Osteocyte (in vitro differentiated cells): ENCODE data around the gene CCDC174. TPM values are rescaled to one million over a fixed set of nuclear protein-coding genes. Genes with fewer than 3 reads are reported as not detected.

Experiments
- DNase-seq: peaks from one replicate; pipeline ENCODE4 v3.0.0; 2021; ENCODE audit warnings: mixed read lengths; ENCODE audit not compliant: unreplicated experiment; ENCODE audit errors: extremely low spot score
- H3K27ac Mint-ChIP-seq: one replicate; pipeline ENCODE4 v1.8.0; 2021; ENCODE audit warnings: mild to moderate bottlenecking, mixed read lengths; ENCODE audit not compliant: unreplicated experiment
- H3K27me3 Mint-ChIP-seq: one replicate; pipeline ENCODE4 v1.8.0; 2021; ENCODE audit warnings: mixed read lengths; ENCODE audit not compliant: unreplicated experiment
- H3K36me3 Mint-ChIP-seq: one replicate; pipeline ENCODE4 v1.8.0; 2021; ENCODE audit warnings: mixed read lengths; ENCODE audit not compliant: unreplicated experiment
- H3K4me1 Mint-ChIP-seq: one replicate; pipeline ENCODE4 v1.8.0; 2021; ENCODE audit warnings: mixed read lengths; ENCODE audit not compliant: unreplicated experiment
- H3K4me3 Mint-ChIP-seq: one replicate; pipeline ENCODE4 v1.8.0; 2021; ENCODE audit warnings: mild to moderate bottlenecking, moderate library complexity, mixed read lengths; ENCODE audit not compliant: unreplicated experiment
- H3K9me3 Mint-ChIP-seq: one replicate; pipeline ENCODE4 v1.8.0; 2021; ENCODE audit warnings: mixed read lengths; ENCODE audit not compliant: unreplicated experiment
- CTCF ChIP-seq: fragments of 200-600 bp; sonication (generic); IDR thresholded peaks from 2 replicates; pipeline ENCODE4 v1.5.0; 2021; ENCODE audit warnings: antibody characterized with exemption, mild to moderate bottlenecking, moderate library complexity
- total RNA-seq: library from RNA; stranded (reverse); gene quantifications from 2 replicates; pipeline ENCODE4 v1.2.1, GENCODE V29; 2021

CCDC174 gene
- total RNA-seq, 1 donor from 2014 or later: 18.4 TPM

GRCh38 chr3:14645453-14645852 is 6.1 kb upstream of the CCDC174 start:
- DNase-seq: no peak
- TF ChIP-seq CTCF: no peak
- Mint-ChIP-seq H3K27ac (no peak overlapping the region), H3K4me1 (peaks cover under 1% of the 10 kb centered on the region), H3K4me3 (no peak overlapping the region), H3K9me3 (no peaks in the 10 kb centered on the region), H3K27me3 (peaks cover 28% of the 10 kb centered on the region), H3K36me3 (peaks cover 1% of the 10 kb centered on the region)

GRCh38 chr3:14646131-14646573 is 5.4 kb upstream of the CCDC174 start:
- Mint-ChIP-seq H3K9me3 (no peaks in the 10 kb centered on the region), H3K36me3 (peaks cover 3% of the 10 kb centered on the region), H3K27ac (no peak overlapping the region), H3K4me1 (peaks cover 8% of the 10 kb centered on the region), H3K27me3 (peaks cover 28% of the 10 kb centered on the region), H3K4me3 (no peak overlapping the region)
- no peak for TF ChIP-seq CTCF
- DNase-seq: no peak

- Mint-ChIP-seq H3K4me1 (peaks cover 9% of the 10 kb centered on the region), H3K36me3 (peaks cover 3% of the 10 kb centered on the region), H3K9me3 (no peaks in the 10 kb centered on the region), H3K4me3 (no peak overlapping the region), H3K27me3 (peaks cover 27% of the 10 kb centered on the region), H3K27ac (no peak overlapping the region)
- DNase-seq: no peak
- TF ChIP-seq CTCF: no peak
These were observed 4.8 kb upstream of the CCDC174 start for GRCh38 chr3:14646589-14647413.

- H3K27me3 Mint-ChIP-seq: peaks cover 15% of the 10 kb centered on the region
- no peaks in the 10 kb centered on the region for H3K9me3 Mint-ChIP-seq
- no peak overlapping the region for H3K4me3 Mint-ChIP-seq
- no peak overlapping the region for H3K27ac Mint-ChIP-seq
- H3K36me3 Mint-ChIP-seq: peaks cover 3% of the 10 kb centered on the region
- TF ChIP-seq CTCF: no peak
- H3K4me1 Mint-ChIP-seq: peaks cover 18% of the 10 kb centered on the region
- DNase-seq: no peak
These were observed 3.3 kb upstream of the CCDC174 start for GRCh38 chr3:14647976-14648955.
